ENCODE results near the gene HSDL1.

HSDL1 gene

GRCh38 chr16:84159800-84160199, 14.8 kb upstream of the HSDL1 start:
- no peak for TF ChIP-seq CTCF (IDR thresholded peaks at IDR 0.05; ENCODE audit: extremely low read depth, missing control alignments)
- no peak for DNase-seq (ENCODE audit: low spot score)

- no peak for DNase-seq (ENCODE audit: low spot score)
- no peak for TF ChIP-seq CTCF (IDR thresholded peaks at IDR 0.05; ENCODE audit: extremely low read depth, missing control alignments)
These were observed 14.0 kb upstream of the HSDL1 start for GRCh38 chr16:84159007-84159406.

- TF ChIP-seq CTCF (IDR thresholded peaks at IDR 0.05; ENCODE audit: extremely low read depth, missing control alignments): no peak
- no peak for DNase-seq (ENCODE audit: low spot score)
These were observed 11.4 kb upstream of the HSDL1 start for GRCh38 chr16:84156342-84156784.

- no peak for TF ChIP-seq CTCF (IDR thresholded peaks at IDR 0.05; ENCODE audit: extremely low read depth, missing control alignments)
- no peak for DNase-seq (ENCODE audit: low spot score)
These were observed 10.8 kb upstream of the HSDL1 start for GRCh38 chr16:84155771-84156170.

- TF ChIP-seq CTCF (IDR thresholded peaks at IDR 0.05; ENCODE audit: extremely low read depth, missing control alignments): no peak
- no peak for DNase-seq (ENCODE audit: low spot score)
These were observed 10.2 kb upstream of the HSDL1 start for GRCh38 chr16:84155226-84155625.

GRCh38 chr16:84153660-84154214, 8.8 kb upstream of the HSDL1 start:
- no peak for DNase-seq (ENCODE audit: low spot score)
- no peak for TF ChIP-seq CTCF (IDR thresholded peaks at IDR 0.05; ENCODE audit: extremely low read depth, missing control alignments)

- TF ChIP-seq CTCF (IDR thresholded peaks at IDR 0.05; ENCODE audit: extremely low read depth, missing control alignments): no peak
These were observed 5.9 kb upstream of the HSDL1 start for GRCh38 chr16:84150926-84151325.

More at GRCh38 chr16:84150926-84151325, 5.9 kb upstream of the HSDL1 start:
- no peak for DNase-seq (ENCODE audit: low spot score)

All from GM20000 (cell line).